Stimulated activated CD4-positive, alpha-beta T cell treated with anti-CD3 and anti-CD28 coated beads, Interleukin-12 subunit alpha, Interleukin-12 subunit beta, amount 100 ng/mL, for 48 hours (primary cell): ENCODE measurements around the gene COQ10A.
A peak's percentile ranks its signal among the peaks of the same experiment; 100 is the strongest.
"Not testable (repeated sequence)": the region's sequence is repeated elsewhere in the genome, so short reads cannot be mapped to it uniquely, and the experiment has no call there.

Source experiments
- DNase-seq, 3 donors: peaks; one replicate each; pipeline ENCODE4 v3.0.0-alpha.2; 2020; ENCODE audit warnings: low read depth in 2 of 3, low spot score in 1 of 3

The COQ10A gene

GRCh38 chr12:56274299-56274698, 7.6 kb downstream of the COQ10A start:
- DNase-seq, result no peak

DNA sequence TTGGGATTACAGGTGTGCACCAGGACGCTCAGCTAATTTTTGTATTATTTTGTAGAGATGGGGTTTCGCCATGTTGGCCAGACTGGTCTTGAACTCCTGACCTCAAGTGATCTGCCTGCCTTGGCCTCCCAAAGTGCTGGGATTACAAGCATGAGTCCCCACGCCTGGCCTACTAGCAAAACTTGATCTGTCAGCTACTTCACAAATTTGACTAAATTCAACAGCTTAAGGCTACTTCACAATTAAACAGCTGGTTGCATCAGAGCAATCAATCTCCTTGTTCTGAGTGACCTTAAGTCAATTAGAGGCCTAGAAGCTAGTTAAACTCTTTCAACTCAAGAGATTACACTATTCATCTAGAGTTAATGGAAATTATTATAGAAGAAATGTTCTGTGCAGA, 12.2 kb downstream of the COQ10A start:
- DNase-seq, result no peak

DNA sequence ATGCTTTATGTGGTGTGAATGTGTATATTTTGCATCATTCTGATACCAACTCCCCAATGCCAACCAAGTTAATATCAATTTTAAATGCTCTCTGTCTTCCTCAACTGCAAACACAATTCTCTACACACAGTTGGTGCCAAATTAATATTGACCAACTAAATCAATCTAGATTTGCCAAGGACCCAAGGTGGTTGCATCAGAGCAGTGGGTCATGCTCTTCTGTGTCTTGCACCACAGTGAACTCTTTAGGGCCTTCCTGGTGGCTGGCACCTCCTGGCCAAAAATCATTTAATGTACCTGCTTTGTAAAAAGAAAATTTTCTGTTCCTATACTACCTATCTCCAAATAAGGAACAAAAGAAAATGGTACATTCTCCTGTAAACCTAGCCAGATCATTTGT, 14.1 kb downstream of the COQ10A start:
- no peak for DNase-seq

DNA sequence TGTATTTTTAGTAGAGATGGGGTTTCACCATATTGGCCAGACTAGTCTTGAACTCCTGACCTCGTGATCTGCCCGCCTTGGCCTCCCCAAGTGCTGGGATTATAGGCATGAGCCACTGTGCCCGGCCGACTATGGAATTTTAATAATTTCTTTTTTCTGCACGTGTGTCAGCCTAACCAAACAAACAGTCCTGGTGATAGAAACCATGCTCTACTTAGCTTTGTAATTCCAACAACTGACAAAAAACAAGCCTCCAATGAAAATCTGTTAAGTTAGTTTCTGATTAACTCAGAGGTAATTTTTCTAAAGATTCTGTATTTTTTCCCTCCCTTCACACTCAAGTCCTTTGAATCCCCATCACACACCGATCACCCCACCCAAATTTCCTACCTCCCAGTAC, 15.3 kb downstream of the COQ10A start:
- no peak for DNase-seq

DNA sequence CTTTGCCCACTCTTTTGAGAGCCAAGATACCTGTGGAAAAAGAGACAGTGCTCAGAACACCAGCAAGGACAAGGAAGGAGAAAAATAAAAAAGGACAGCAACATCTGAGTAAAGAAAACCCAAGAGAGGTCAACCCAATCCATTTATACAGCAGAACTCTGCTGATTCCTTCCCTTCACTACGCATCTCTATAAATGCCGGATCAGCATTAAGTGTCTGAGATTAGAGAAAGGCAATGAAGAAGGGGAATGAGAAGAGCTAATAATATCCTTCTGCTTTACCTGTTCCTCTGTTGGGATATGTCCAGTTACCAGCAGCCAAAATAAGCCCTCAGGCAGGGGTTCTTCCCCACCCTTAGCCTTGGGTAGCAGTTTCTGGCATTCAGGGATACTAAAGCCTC, 15.8 kb downstream of the COQ10A start:
- no peak for DNase-seq

- not testable (repeated sequence) for DNase-seq
These were observed 17.5 kb downstream of the COQ10A start for GRCh38 chr12:56284263-56284662.

DNA sequence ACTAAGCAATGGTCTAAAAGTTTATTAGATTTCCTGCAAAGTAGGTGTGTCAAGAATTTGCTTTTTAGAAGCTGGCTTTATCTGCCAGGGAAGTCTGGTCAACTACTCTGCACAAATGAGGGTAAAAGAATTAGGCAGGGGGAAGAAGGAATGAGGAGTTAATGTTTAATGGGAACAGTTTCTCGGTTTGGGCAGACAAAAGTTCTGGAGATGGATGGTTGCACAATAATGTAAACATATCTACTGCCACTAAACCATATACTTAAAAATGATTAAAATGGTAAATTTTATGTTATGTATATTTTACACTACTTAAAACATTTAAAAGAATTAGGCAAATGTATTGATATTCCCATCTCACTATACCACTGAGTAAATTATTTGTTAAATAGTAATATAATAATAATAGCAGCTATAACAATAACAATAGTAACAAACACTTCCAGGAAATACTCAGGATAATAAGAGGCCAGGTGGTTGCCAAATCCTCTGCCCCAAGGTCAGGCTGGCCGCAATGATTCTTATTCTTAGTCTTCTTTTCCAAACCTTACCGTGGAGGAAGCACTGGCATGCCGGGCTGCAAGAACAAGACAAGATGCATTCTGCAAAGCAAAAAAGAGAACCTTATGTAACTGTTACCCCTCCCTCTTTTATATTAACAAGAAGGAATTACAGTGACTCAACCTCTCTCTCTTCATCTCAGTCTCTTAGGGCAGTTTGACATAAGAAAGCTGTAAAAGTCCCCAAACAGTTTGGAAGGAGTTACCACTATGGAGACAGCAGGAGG, 19.5 kb downstream of the COQ10A start:
- DNase-seq, result no peak

DNA sequence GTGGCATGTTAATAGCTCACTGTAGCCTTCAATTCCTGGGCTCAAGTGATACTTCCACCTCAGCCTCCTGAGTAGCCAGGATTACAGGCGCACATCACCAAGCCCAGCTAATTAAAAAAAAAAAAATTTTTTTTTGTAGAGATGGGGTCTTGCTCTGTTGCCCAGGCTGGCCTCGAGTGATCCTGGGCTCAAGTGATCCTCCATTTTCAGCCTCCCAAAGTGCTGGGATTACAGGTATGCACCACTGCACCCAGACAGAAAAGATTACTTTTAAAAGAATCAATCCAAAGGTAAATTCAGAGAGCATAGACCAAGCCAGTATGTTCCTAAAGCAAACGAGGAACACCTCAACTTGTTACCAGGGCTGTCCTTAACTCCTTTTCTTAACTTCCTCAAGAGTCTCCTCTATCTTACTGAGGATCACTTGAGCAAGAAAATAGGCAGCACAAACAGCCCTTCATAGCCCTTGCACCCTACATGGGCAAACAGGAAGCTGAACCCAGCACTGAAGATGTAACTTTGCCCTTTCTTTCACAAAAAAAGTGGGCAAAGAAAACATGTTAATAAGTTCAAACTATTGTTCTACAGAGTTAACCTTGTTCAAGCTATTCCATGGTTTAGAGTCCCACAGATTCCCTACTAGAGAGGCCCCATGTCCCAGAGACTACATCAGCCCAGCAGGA, 22.1 kb downstream of the COQ10A start:
- no peak for DNase-seq

GRCh38 chr12:56293795-56294194, 27.1 kb downstream of the COQ10A start:
- DNase-seq, result no peak

GRCh38 chr12:56296295-56296694, 29.6 kb downstream of the COQ10A start:
- DNase-seq, result no peak

- DNase-seq, result no peak
These were observed 30.7 kb downstream of the COQ10A start for GRCh38 chr12:56297400-56297799.

DNA sequence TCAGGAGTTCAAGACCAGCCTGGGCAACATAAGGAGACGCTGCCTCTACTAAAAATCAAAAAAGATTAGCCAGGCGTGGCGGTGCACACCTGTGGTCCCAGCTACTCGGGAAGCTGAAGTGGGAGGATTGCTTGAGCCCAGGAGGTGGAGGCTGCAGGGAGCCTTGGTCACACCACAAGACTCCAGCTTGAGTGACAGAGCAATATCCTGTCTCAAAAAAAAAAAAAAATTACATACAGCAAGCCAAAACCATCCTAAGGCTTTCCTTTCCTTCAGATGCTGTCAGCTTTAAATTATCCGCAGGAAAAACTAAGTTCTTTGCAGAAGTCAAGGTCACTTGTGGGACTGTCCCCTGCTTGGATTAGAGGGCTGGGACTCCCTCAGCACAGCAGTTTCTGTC, 32.1 kb downstream of the COQ10A start:
- DNase-seq, result no peak

DNA sequence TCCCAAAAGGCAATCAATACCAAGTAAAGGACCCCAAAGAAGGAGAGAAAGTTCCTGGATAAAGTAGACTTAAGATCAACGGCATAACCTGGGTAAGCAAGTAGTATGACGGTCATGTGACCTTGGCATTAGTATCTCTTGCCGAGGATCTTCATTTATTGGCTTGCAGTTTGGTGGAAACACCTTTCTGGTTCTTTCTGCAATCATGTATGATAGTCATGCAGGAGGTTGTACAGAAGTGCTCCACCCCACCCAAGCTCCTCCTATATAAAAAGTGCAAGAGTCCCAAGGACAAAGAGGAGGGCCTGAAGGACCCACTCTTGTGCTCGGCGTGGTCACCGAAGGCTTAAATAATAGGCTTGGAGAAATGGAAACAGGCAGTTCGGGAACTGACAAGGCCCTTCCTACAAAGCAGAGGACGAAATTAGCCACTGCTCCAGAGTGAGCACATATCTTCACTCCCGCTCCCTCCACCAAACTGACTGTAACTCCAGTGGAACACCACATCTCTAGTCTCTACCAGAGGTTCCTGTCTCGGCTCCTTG, 32.6 kb downstream of the COQ10A start:
- DNase-seq, result no peak

DNA sequence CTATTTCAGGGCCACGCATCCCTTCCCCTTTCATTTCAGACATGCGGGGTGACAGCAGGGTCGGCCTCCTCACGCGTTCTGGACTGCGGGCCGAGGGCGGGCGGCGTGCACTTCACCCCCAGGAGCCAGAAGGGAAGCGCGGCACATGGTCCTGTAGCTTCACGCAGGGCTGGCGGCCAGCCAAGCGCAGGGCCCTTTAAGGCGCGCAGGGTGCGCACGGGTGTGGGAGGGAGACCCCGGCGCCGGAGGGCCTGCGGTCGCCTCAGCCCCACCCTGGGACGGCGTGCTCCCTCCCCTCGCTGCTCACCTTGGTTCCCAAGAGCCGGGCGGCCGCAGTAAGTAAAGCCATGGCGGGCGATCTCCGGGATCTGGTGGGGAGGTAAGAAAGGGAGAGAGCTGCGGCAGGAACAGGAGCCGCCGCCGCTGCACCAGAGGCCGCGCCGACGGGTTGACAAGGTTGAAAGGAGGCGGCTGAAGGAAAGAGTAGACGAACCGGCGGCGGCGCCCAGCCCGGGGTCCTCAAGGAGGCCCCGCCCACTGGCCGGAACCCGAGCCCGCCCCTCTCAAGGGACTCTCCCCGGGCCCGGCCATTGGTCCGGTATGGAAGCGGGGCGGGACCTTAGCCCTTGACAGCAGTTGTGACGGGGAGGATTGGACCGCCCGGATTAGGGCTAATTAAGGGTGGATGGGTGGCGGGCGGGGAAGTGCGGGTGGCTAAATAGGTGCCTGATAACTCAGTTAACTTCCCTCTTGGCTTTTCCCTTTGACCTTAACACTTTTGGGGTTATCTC, 33.3 kb downstream of the COQ10A start, which contains the start of gene CS:
CS (minus strand) TSS at position 478 of the 791 bp plus-strand sequence; CDS start at position 349, 129 bp downstream.
- peak; percentile 96 to 99 (median 98) for DNase-seq

GRCh38 chr12:56300644-56301464, 34.1 kb downstream of the COQ10A start:
- DNase-seq, result no peak

GRCh38 chr12:56304276-56304675, 37.5 kb downstream of the COQ10A start:
- DNase-seq, result no peak

GRCh38 chr12:56304872-56305590, 38.3 kb downstream of the COQ10A start:
- no peak for DNase-seq

- DNase-seq, result no peak
These were observed 40.7 kb downstream of the COQ10A start for GRCh38 chr12:56307221-56307965.

- no peak for DNase-seq
These were observed 42.0 kb downstream of the COQ10A start for GRCh38 chr12:56308714-56309113.
